ENCODE data around the gene FILIP1L.

GRCh38 chr3:100103558-100104441 is 10.5 kb downstream of the FILIP1L start:
- TF ChIP-seq CTCF (IDR thresholded peaks at IDR 0.05) (no peak), POLR2A (IDR thresholded peaks at IDR 0.05) (no peak)

All from adrenal gland (tissue), 5 donors.